ENCODE data around the gene ADD1. TPM values are rescaled to one million over a fixed set of nuclear protein-coding genes. Genes with fewer than 3 reads are reported as not detected.

Gene ADD1
- total RNA-seq, 1 experiment from 2014 or later = 163 TPM

DNA sequence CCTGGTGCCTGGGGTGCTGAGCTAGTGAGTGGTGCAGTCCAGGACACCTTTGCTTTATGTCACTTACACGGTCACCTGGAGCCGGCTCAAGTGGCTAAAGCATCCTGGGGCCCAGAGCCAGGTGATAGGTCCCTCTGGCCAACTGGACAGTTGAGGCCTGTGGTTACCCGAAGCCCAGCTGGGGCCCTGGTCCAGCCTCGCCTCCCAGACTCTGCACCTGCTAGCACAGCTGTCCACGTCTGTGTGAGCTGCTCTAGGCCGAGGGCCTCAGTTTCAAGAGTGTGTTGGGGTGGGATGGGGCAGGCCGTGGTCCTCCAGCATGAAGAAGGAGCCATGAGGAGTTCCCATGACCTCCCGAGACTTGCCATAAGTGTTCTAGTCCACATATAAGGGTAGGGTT, 7.7 kb upstream of the ADD1 start:
- H4K8ac ChIP-seq (replicated peaks; ENCODE audit: insufficient read length, low read depth, low read length) = no peak overlapping the region
- no peaks in the 10 kb centered on the region for H3K23me2 ChIP-seq (ENCODE audit: insufficient read length, low read depth, low read length, poor library complexity, severe bottlenecking)
- H2AK5ac ChIP-seq (ENCODE audit: insufficient read length, low read length) = no peak overlapping the region
- H3K27me3 ChIP-seq (ENCODE audit: insufficient read depth, low read length) = no peaks in the 10 kb centered on the region
- no peak overlapping the region for H3K18ac ChIP-seq (ENCODE audit: insufficient read length, low read depth, low read length)
- no peak overlapping the region for H3K27ac ChIP-seq (ENCODE audit: insufficient read length, low read depth, low read length)
- H3K27ac Mint-ChIP-seq = no peak overlapping the region
- H2BK5ac ChIP-seq (ENCODE audit: insufficient read length, low read length) = no peak overlapping the region
- TF ChIP-seq, protein P1, sequence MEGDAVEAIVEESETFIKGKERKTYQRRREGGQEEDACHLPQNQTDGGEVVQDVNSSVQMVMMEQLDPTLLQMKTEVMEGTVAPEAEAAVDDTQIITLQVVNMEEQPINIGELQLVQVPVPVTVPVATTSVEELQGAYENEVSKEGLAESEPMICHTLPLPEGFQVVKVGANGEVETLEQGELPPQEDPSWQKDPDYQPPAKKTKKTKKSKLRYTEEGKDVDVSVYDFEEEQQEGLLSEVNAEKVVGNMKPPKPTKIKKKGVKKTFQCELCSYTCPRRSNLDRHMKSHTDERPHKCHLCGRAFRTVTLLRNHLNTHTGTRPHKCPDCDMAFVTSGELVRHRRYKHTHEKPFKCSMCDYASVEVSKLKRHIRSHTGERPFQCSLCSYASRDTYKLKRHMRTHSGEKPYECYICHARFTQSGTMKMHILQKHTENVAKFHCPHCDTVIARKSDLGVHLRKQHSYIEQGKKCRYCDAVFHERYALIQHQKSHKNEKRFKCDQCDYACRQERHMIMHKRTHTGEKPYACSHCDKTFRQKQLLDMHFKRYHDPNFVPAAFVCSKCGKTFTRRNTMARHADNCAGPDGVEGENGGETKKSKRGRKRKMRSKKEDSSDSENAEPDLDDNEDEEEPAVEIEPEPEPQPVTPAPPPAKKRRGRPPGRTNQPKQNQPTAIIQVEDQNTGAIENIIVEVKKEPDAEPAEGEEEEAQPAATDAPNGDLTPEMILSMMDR (conservative IDR thresholded peaks at IDR 0.05) = no peak
- H2BK120ac ChIP-seq (ENCODE audit: low read depth, low read length, poor library complexity, severe bottlenecking) = no peak overlapping the region
- no peak overlapping the region for H3K23ac ChIP-seq (ENCODE audit: insufficient read length, low read depth, low read length)
- peaks cover 5 to 8% of the 10 kb centered on the region in 2 experiments; a peak in 3 of 5 replicates for H3K9me3 Mint-ChIP-seq
- H2AFZ ChIP-seq (ENCODE audit: low read length) = no peak overlapping the region
- no peak overlapping the region for H3K56ac ChIP-seq (ENCODE audit: insufficient read length, low read depth, low read length)
- H3K79me2 ChIP-seq (ENCODE audit: insufficient read depth, low read length) = no peaks in the 10 kb centered on the region
- H4K20me1 ChIP-seq (ENCODE audit: control insufficient read depth, insufficient read depth, insufficient read length) = peaks cover 2% of the 10 kb centered on the region
- no peak for DNase-seq
- H2BK12ac ChIP-seq (ENCODE audit: insufficient read length, low read depth, low read length) = no peak overlapping the region
- H3K27me3 Mint-ChIP-seq (ENCODE audit: low read depth) = no peaks in the 10 kb centered on the region
- H3K14ac ChIP-seq (ENCODE audit: insufficient read depth, low read length) = no peak overlapping the region
- H3K9me3 ChIP-seq (ENCODE audit: control insufficient read depth, low read depth, low read length) = no peaks in the 10 kb centered on the region
- H4K5ac ChIP-seq (ENCODE audit: insufficient read length, low read depth, low read length) = no peak overlapping the region
- no peaks in the 10 kb centered on the region; the same call in 1 of the 2 replicates for H3K4me1 ChIP-seq (ENCODE audit: insufficient read depth, low read length)
- no peak overlapping the region for H3K4ac ChIP-seq (ENCODE audit: low read depth, low read length)
- H2BK20ac ChIP-seq (ENCODE audit: low read depth, low read length, poor library complexity, severe bottlenecking) = no peak overlapping the region
- peaks cover 15 to 20% of the 10 kb centered on the region in 2 experiments for H3K4me1 Mint-ChIP-seq
- H2BK15ac ChIP-seq (ENCODE audit: low read depth, low read length) = no peak overlapping the region
- WGBS (ENCODE audit: extremely low coverage, insufficient read length, low lambda C conversion rate) = no CpG with 5 or more reads among the region's 8 CpGs
- no peak overlapping the region for H4K91ac ChIP-seq (ENCODE audit: insufficient read length, low read depth, low read length)
- H3K4me3 Mint-ChIP-seq = no peak overlapping the region
- no peaks in the 10 kb centered on the region for H3K79me1 ChIP-seq (ENCODE audit: insufficient read depth, low read depth, low read length, poor library complexity, severe bottlenecking)
- no peak overlapping the region for H3T11ph ChIP-seq (ENCODE audit: low read length)
- H3K9ac ChIP-seq (ENCODE audit: extremely low read depth, insufficient read length, low read length) = no peak overlapping the region
- H3K36me3 Mint-ChIP-seq (ENCODE audit: insufficient read depth in 1 of 3, low read depth in 3 of 3) = peaks cover 2 to 31% (median 29%) of the 10 kb centered on the region in 3 experiments
- no peak overlapping the region for H3K4me2 ChIP-seq (ENCODE audit: insufficient read depth, insufficient read length, low read length)
